ENCODE results near the gene EPS15.

GRCh38 chr1:51472359-51472758, 46.7 kb downstream of the EPS15 start:
- TF ChIP-seq POLR2AphosphoS5 (IDR thresholded peaks at IDR 0.05) (no peak), POLR2A (IDR thresholded peaks at IDR 0.05) (no peak)

Data from spleen (tissue), 3 donors.